CD4-positive, alpha-beta T cell treated with Interleukin-6 at 100 ng/mL for 8 hours (primary cell): Measurements from ENCODE around the gene BABAM2.

Experiments used
- DNase-seq: peaks from one replicate; pipeline ENCODE4 v3.0.0-alpha.2; 2020; ENCODE audit warnings: mixed read lengths, low spot score

BABAM2 gene

GRCh38 chr2:28030600-28030999 is 140.1 kb downstream of the BABAM2 start:
- DNase-seq = no peak

GRCh38 chr2:28032816-28033215 is 142.3 kb downstream of the BABAM2 start:
- no peak for DNase-seq

- no peak for DNase-seq
These were observed 144.2 kb downstream of the BABAM2 start for GRCh38 chr2:28034696-28035095.

GRCh38 chr2:28035163-28035690 is 144.7 kb downstream of the BABAM2 start:
- no peak for DNase-seq

- DNase-seq = no peak
These were observed 145.3 kb downstream of the BABAM2 start for GRCh38 chr2:28035816-28036215.

- DNase-seq = no peak
These were observed 145.8 kb downstream of the BABAM2 start for GRCh38 chr2:28036307-28036706.

GRCh38 chr2:28038722-28039121 is 148.2 kb downstream of the BABAM2 start:
- no peak for DNase-seq

GRCh38 chr2:28045676-28046351 is 155.3 kb downstream of the BABAM2 start:
- no peak for DNase-seq

- no peak for DNase-seq
These were observed 156.4 kb downstream of the BABAM2 start for GRCh38 chr2:28046921-28047320.

- no peak for DNase-seq
These were observed 157.2 kb downstream of the BABAM2 start for GRCh38 chr2:28047681-28048080.

- no peak for DNase-seq
These were observed 157.8 kb downstream of the BABAM2 start for GRCh38 chr2:28048341-28048740.

GRCh38 chr2:28049416-28049815 is 158.9 kb downstream of the BABAM2 start:
- no peak for DNase-seq

GRCh38 chr2:28049899-28050298 is 159.4 kb downstream of the BABAM2 start:
- DNase-seq = no peak

- no peak for DNase-seq
These were observed 162.2 kb downstream of the BABAM2 start for GRCh38 chr2:28052691-28053090.

- no peak for DNase-seq
These were observed 163.1 kb downstream of the BABAM2 start for GRCh38 chr2:28053597-28053996.

- no peak for DNase-seq
These were observed 164.4 kb downstream of the BABAM2 start for GRCh38 chr2:28054916-28055315.

GRCh38 chr2:28055325-28055970 is 164.9 kb downstream of the BABAM2 start:
- no peak for DNase-seq

- no peak for DNase-seq
These were observed 168.3 kb downstream of the BABAM2 start for GRCh38 chr2:28058791-28059190.

GRCh38 chr2:28062867-28063266 is 172.3 kb downstream of the BABAM2 start:
- DNase-seq = no peak

- no peak for DNase-seq
These were observed 173.0 kb downstream of the BABAM2 start for GRCh38 chr2:28063492-28063962.

- DNase-seq = no peak
These were observed 177.1 kb downstream of the BABAM2 start for GRCh38 chr2:28067602-28068001.

GRCh38 chr2:28068088-28068487 is 177.6 kb downstream of the BABAM2 start:
- DNase-seq = no peak

GRCh38 chr2:28068527-28068926 is 178.0 kb downstream of the BABAM2 start:
- no peak for DNase-seq

GRCh38 chr2:28071221-28071620 is 180.7 kb downstream of the BABAM2 start:
- DNase-seq = no peak
